ENCODE results near the gene SARS2.

SARS2 gene

GRCh38 chr19:38915329-38916321 lies 14.9 kb downstream of the SARS2 start:
- DNase-seq, result no peak

DNA sequence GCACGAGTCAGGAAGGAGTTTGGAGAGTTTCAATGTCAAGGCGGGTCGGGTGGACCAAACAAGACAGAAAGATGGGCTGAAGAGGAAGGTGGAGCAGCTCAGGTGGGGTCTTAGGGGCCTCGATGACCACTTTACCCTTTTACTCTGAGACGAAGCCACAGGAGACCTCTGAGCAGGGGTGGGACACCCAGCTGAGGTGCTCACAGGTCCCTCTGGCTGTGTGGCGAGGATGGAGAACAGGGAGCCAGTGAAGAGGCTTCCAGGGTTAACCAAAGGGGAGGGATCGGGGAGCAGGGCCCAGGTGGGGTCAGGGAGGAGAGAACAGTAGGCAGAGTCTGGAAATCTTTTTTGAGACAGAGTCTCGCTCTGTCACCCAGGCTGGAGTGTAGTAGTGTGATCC lies 16.6 kb downstream of the SARS2 start:
- DNase-seq, result no peak

- DNase-seq, result no peak
Measured at GRCh38 chr19:38912600-38913514, 17.7 kb downstream of the SARS2 start.

DNA sequence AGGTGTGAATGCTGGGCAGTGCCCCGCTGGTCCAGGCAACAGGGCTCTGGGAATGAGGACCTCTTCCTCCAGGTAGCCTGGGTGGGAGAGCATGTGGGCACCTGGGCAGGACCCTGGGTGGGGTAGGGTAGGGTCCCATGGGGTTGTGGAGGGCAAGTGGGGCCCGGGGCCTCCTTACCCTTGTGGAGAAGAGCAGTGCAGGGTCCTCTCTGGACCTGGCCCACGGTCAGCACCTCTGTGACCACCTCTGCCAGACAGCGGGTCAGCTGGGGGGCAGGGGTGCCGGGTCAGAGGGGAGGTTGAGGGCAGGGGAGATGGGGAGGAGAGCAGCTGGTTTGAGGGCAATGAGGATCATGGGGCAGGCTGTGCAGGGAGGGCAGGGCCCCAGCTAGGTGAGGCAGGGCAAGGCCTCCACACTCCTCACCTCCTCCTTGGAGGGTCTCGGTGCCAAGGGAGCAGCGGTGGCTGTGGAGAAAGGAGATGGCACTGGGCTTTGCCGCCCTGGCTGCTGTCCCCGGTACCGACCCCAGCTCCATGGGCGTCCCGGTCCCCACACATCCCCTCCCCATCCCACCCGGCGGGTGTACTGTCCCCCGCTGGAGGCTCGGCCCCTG lies 19.1 kb downstream of the SARS2 start:
- no peak for DNase-seq

GRCh38 chr19:38910488-38910887 lies 20.1 kb downstream of the SARS2 start:
- DNase-seq, result no peak

DNA sequence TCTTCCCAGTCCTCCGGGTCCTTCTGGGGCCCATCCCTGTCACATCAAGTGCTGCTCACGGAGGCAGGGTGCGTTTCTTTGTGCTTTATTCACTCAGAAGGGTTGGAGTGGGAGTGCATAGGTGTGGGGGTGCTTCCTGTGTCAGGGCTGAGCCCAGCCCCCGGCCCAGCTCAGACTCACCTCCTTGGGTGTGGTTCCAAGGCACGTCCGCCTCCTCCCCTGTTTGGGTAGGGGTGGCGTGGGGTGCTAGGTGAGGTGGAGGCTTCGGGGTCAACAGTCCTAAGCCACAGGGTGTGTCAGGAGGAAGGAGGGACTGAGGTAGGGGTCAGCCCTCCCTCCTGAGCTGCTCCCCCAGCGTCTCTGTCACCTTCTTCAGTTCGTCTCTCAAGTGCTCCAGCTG lies 21.7 kb downstream of the SARS2 start:
- DNase-seq, result no peak

GRCh38 chr19:38907670-38908069 lies 22.9 kb downstream of the SARS2 start:
- DNase-seq, result no peak

DNA sequence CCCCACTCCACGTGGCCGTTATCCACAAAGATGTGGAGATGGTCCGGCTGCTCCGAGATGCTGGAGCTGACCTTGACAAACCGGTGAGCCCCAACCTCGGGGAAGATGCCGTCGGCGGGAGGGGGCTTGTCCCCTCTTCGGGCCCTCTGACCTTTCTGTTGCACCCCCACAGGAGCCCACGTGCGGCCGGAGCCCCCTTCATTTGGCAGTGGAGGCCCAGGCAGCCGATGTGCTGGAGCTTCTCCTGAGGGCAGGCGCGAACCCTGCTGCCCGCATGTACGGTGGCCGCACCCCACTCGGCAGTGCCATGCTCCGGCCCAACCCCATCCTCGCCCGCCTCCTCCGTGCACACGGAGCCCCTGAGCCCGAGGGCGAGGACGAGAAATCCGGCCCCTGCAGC lies 23.3 kb downstream of the SARS2 start:
- DNase-seq, result no peak

- DNase-seq, result no peak
Measured at GRCh38 chr19:38905620-38906019, 24.9 kb downstream of the SARS2 start.

DNA sequence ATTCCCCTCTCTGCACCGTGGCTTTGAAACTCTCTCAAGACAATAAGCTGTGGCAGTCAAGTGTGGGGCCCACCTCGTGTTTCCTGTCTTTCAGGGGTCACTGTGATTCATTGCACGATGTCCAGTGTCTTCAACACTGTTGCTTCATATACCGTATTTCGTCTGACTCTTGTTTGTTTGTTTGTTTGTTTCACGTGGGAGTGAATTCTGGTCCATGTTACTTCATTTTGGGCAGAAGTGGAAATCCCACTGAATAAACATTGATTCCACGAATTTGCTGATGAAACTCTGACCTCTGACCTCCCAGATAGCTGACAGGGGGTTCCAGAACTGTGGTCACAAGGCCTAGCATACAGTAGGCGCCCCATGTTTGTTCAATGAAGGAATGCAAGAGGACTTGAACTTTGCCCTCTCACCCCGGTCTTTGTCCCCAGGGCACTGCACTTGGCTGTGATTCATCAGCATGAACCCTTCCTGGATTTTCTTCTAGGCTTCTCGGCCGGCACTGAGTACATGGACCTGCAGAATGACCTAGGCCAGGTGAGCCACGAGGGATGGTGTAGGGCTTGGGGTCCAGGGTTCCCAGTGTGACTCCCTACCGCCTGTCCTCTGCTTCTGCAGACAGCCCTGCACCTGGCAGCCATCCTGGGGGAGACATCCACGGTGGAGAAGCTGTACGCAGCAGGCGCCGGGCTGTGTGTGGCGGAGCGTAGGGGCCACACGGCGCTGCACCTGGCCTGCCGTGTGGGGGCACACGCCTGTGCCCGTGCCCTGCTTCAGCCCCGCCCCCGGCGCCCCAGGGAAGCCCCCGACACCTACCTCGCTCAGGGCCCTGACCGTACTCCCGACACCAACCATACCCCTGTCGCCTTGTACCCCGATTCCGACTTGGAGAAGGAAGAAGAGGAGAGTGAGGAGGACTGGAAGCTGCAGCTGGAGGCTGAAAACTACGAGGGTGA lies 25.7 kb downstream of the SARS2 start:
- DNase-seq, result no peak

DNA sequence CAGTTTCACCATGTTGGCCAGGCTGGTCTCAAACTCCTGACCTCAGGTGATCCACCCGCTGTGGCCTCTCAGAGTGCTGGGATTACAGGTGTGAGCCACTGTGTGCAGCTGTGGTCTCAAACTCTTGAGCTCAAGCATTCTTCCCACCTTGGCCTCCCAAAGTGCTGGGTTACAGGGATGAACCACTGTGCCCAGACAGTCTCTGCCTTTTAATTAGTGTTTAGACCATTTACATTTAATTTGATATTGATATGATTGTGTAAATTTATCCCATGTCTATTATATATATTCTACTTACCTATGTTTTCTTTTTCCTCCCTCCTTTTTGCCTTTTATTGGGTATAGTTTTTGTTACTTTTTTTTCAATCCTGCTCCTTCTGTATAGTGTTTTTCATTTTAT lies 28.9 kb downstream of the SARS2 start:
- DNase-seq, result no peak

DNA sequence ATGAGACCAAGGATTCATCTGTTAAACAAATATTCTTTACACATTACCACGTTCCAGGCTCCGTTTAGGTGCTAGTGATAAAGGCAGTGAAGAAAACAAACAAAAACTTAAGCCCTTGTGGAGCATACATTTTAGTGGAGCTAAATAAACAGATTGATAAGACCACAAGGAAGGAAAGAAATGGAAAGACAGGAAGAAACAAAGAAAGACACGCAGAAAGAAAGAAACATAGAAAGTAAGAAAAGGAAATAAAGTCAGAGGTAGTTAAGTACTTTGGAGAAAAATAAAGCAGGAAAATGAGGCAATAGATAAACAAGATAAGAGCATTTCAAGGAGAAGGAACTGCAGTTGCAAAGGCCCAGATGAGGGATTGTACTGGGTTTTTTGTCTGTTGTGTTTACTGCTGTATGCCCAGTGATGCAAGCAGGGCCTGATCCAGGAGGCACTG lies 29.8 kb downstream of the SARS2 start:
- peak in 1 of 3 experiments; percentile 32 for DNase-seq

DNA sequence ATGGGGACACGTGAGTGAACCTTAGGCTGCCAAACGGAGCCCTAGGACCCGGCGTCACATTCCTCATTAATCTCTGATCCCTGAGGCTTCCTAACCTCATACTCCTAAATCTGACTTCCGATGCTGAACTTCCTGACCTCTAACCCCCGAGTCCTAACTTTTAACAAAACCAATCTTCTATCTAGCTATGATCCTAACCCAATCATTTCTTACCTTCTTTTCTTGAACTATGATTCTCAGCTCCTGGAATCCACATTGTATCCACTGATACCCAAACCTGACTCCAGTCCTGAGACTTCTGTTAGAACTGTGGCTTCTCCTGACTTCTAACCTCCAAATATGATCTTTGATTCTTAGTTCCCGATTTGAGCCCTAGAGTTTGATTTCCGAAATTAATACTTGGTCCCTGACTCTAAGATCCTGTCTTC lies 30.3 kb downstream of the SARS2 start:
- no peak for DNase-seq

DNA sequence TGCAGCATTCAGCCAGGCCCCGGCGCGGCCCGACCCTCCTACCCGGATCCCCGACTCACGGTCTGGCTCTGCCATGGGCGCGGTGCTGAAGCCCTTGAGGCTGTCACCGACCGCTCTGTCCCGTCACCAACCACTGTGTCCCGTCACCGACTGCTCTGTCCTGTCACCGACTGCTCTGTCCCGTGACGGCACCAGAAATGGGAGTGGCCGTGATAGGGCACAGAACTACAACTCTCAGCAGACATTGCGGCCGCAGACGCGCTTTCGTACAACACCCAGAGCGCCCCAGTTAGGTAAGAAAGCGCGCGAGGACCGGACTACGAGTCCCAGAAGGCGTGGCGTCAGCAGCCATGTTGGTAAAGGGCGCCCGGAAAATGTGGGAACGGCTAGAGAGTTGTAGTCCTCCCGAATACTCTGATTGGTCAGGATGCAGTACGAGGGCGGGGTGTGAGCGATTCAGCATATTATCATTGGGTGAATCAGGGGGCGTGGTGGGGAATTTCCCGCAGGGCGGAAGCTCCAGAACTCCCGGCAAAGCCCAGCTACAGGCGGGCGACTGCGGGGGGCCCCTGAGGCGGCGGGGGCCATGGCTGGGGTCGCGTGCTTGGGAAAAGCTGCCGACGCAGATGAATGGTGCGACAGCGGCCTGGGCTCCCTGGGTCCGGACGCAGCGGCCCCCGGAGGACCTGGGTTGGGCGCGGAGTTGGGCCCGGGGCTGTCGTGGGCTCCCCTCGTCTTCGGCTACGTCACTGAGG lies 30.9 kb downstream of the SARS2 start, which contains the start of the genes NFKBIB and SIRT2:
Gene NFKBIB, plus strand, starts transcription at position 523 of the 755 bp plus-strand sequence. Its CDS starts 64 bp downstream, at position 587.
Gene SIRT2, minus strand, starts transcription at position 172 of the 755 bp plus-strand sequence. Its CDS starts 97 bp downstream, at position 75.
- peak; percentile 99 to 100 (median 100) for DNase-seq

- peak in 1 of 3 experiments; percentile 56 for DNase-seq
Measured at GRCh38 chr19:38898788-38899446, 31.6 kb downstream of the SARS2 start.

DNA sequence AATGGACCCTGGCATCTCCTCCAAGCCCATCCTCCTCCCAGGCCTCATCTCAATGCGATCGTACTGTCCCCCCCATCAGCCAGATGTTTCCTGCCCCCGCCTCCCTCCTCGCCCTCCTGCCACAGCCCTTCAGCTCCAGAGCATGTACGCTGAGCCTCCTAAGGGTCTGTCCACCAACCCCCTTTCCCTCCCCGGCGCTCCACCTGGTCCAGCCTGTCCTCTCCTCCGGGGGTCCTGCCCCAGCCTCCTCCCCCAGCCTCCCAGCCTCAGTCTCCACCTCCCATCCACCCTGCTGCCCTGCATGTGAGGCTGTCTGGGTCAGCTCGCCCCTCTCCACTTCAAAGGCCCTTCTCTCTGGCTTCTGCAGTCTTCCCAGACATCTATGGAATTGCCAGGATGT lies 35.6 kb downstream of the SARS2 start:
- no peak for DNase-seq

DNA sequence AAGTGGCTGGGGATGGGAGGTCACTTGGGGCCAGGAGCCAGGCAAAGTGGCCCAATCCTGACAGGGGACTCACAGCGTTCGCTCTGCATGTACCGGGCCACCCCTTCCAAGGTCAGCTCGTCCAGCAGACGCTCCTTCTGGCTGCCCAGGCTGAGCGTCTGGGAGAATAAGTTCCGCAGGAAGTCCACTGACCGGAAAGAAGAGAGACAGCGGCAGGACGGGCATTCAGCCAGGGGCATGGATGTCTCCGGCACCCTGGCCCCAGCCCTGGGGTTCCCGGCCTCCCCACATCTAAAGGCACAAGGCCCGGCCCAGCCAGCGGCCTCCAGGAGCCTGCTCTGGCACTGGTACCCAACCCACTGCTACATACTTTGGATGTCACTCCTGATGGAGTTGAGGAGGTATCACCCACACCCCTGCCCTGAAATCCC lies 37.2 kb downstream of the SARS2 start:
- DNase-seq, result no peak

DNA sequence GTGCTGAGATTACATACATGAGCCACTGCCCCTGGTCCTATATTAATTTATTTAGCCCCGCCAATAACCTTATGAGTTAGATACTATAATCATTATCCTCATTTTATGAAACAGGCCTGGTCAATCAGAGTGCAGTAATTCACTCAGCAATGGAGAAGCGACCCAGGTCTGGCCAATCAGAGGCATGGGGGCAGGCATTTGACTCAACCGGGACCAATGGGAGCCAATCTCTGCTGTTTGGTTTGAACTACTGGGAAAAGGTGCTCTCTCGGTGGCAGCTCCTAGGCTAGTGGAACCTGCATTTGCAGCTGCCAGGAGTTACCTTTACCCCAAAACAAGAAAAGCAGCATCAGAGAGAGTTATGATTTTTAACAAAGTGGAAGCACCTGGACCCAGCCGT lies 37.7 kb downstream of the SARS2 start:
- no peak for DNase-seq

DNA sequence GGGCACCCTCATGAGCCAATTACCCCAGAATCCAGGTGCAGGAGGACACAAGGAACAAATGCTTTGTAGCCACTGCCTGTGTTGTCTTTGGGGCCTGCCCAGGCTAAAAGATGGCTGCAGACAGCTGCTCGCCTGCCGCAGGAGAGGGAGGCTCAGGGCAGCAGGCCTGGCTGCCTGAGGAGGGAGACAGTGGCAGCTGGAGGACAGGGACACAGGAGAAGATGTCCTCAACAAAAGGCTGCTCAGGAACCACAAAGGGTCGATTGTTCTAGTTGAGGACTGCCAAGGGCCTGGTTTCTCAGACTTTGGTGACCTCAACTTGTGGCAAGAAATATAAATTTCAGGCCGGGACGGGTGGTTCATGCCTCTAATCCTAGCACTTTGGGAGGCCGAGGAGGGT lies 38.8 kb downstream of the SARS2 start:
- DNase-seq, result no peak

- DNase-seq, result no peak
Measured at GRCh38 chr19:38890686-38891085, 39.9 kb downstream of the SARS2 start.

All from NCI-H1417 (cell line).